Memory B cell (primary cell): Measurements from ENCODE around the gene RPS10.
"Not testable (repeated sequence)": the region's sequence is repeated elsewhere in the genome, so short reads cannot be mapped to it uniquely, and the experiment has no call there.

Experiments used
- ATAC-seq: fragments of 150-1000 bp; cut with Tn5 transposase; 2 replicates; pipeline ENCODE4 v1.10.0; 2021; ENCODE audit warnings: low read depth, mild to moderate bottlenecking, moderate library complexity
- DNase-seq, 2 donors: peaks; one replicate each; pipeline ENCODE4 v3.0.0; 2022; ENCODE audit warnings: low spot score in 2 of 2
- H3K27ac Mint-ChIP-seq: one replicate; pipeline ENCODE4 v1.8.0; 2022; ENCODE audit warnings: mild to moderate bottlenecking, moderate library complexity, mixed read lengths
- H3K27me3 Mint-ChIP-seq: one replicate; pipeline ENCODE4 v1.8.0; 2022; ENCODE audit warnings: mixed read lengths
- H3K36me3 Mint-ChIP-seq: one replicate; pipeline ENCODE4 v1.8.0; 2022; ENCODE audit warnings: mild to moderate bottlenecking, mixed read lengths
- H3K4me1 Mint-ChIP-seq: one replicate; pipeline ENCODE4 v1.8.0; 2022; ENCODE audit warnings: mixed read lengths
- H3K4me3 Mint-ChIP-seq: one replicate; pipeline ENCODE4 v1.8.0; 2022; ENCODE audit warnings: mild to moderate bottlenecking, moderate library complexity, mixed read lengths
- H3K9me3 Mint-ChIP-seq: one replicate; pipeline ENCODE4 v1.8.0; 2022; ENCODE audit warnings: mixed read lengths

The RPS10 gene

DNA sequence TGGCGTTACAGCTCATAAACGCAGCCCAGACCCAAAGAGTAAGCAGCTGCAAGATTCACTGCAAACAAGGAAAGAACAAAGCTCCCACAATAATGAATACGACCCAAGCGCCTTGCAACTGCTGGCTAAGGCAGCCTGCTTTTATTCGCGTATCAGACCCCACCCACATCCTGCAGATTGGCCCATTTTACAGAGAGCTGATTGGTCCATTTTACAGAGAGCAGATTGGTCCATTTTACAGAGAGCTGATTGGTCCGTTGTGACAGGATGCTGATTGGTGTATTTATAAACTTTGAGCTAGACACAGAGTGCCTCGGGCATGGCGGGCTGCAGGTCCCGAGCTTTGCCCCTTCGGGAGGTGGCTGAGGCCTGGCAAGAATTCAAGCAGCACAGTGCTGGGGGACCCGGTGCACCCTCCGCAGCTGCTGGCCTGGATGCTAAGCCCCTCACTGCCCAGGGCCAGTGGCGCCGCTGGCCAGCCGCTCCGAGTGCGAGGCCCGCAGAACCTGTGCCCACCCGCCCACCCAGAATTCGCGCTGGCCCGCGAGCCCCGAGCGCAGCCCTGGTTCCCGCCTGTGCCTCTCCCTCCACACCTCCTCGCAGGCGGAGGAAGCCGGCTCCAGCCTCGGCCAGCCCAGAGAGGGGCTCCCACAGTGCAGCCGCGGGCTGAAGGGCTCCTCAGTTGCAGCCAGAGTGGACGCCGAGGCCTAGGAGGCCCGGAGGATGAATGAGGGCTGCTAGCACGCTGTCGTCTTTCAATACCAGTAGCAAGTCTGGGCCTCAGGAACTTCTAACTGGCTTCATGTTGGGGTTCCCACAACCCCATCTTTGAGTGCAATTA, 11.2 kb upstream of the RPS10 start:
- H3K27me3 Mint-ChIP-seq = peaks cover 2% of the 10 kb centered on the region
- no peak overlapping the region for H3K27ac Mint-ChIP-seq
- H3K9me3 Mint-ChIP-seq = no peaks in the 10 kb centered on the region
- no peak overlapping the region for H3K4me3 Mint-ChIP-seq
- peaks cover 5% of the 10 kb centered on the region for H3K36me3 Mint-ChIP-seq
- peaks cover 3% of the 10 kb centered on the region for H3K4me1 Mint-ChIP-seq
- DNase-seq (no peak), ATAC-seq (no peak)

DNA sequence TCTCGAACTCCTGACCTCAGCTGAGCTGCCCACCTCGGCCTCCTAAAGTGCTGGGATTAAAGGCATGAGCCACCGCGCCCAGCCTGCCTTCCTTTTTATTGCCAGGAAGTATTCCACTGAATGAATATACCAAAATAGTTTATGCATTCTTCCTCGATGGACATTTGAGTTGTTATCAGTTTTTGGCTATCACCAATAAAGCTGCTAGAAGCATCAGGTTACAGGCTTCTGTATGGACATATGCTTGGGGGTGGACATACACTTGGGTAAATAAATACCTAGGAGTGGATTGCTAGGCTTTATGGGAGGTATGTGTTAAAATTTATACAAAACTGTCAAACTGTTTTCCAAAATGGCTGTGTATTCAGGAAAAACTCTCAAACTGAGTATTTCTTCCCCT, 10.0 kb upstream of the RPS10 start:
- H3K36me3 Mint-ChIP-seq = peaks cover 3% of the 10 kb centered on the region
- H3K9me3 Mint-ChIP-seq = peaks cover under 1% of the 10 kb centered on the region
- DNase-seq (no peak), ATAC-seq (no peak)
- H3K27ac Mint-ChIP-seq = no peak overlapping the region
- H3K4me1 Mint-ChIP-seq = peaks cover 2% of the 10 kb centered on the region
- H3K4me3 Mint-ChIP-seq = no peak overlapping the region
- peaks cover 2% of the 10 kb centered on the region for H3K27me3 Mint-ChIP-seq

DNA sequence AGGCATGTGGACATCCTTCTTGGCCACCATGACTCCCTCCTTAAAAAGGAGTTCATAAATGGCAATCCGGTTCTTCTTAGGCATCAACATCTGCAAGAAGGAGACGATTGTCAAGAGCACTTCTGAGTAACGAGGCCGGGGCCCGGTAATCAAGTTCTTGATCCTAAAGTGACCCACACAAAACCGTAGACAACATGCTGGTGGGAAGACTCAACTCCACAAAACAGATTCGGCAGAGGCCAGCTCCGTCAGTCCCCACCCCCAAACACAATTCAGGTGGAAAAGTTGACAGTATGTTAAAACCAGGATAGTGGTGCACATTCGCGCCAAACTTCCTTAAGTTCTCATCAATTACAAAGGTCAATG, 754 bp downstream of the RPS10 start:
- peak overlapping the region; percentile 97 for H3K4me3 Mint-ChIP-seq
- no peaks in the 10 kb centered on the region for H3K27me3 Mint-ChIP-seq
- DNase-seq (peak in 1 of 2 donors; percentile 9), ATAC-seq (no peak)
- H3K36me3 Mint-ChIP-seq = peaks cover 13% of the 10 kb centered on the region
- H3K9me3 Mint-ChIP-seq = no peaks in the 10 kb centered on the region
- H3K27ac Mint-ChIP-seq = peak overlapping the region; percentile 97
- peaks cover 12% of the 10 kb centered on the region for H3K4me1 Mint-ChIP-seq

DNA sequence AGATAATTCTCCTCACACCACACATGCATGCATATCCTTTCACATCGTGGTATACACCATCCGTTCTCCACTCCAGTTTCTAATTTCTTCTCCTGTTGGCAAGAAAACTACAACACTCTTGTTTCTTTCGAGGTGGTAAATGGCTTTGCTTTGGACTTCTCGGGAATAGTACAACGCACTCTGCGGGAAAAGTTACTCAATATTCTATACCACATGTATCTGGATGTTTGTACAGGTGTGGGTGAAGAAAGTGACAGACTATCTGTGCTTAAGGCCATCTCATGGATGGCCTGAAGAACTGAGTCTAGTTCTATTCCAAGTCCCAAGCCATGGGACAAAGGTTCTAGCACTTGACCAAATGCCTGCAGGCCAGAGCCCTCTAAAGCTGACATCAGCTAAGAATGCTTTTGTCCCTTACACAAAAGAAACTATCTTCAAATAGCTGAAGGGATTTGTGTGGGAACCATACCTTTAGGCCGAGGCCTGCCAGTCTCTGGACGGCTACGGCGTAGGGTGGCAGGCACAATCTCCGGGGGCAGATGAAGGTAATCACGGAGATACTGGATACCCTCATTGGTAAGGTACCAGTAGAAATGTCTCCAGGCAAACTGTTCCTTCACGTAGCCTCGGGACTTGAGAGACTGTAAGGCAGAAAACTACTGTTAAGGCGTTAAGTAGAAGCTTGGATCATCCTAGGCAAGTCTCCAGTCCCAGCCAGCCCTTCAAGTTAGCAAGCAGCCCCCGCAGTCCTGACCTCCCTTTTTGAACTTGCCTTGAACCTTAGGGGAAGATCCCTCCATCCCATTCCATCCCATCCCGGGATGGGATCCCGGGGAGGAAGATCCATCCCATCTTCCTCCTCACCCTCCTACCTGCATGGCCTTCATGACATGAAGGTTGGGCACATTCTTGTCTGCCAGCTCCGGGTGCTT, 1.4 kb downstream of the RPS10 start:
- Mint-ChIP-seq H3K4me3 (peak overlapping the region; percentile 97), H3K27ac (peak overlapping the region; percentile 97), H3K4me1 (peaks cover 12% of the 10 kb centered on the region), H3K27me3 (no peaks in the 10 kb centered on the region), H3K9me3 (no peaks in the 10 kb centered on the region), H3K36me3 (peaks cover 16% of the 10 kb centered on the region)
- DNase-seq (no peak), ATAC-seq (no peak)

DNA sequence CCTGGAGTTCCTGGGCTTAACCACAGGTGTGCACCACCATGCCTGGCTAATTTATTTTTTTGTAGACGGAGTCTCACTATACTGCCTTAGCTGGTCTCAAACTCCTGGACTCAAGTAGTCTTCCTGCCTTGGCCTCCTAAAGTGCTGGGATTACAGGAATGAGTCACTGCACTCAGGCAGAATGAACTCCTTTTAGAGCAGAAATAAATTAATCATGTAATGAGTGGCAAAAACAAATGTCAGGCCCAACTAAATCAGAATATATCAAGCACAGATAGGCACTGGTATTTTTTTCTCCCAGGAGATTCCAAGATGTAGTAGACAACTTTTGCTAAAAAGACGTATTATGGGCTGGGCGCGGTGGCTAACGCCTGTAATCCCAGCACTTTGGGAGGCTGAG, 2.6 kb downstream of the RPS10 start:
- ATAC-seq (no peak), DNase-seq (no peak)
- Mint-ChIP-seq H3K36me3 (peaks cover 21% of the 10 kb centered on the region), H3K4me3 (no peak overlapping the region), H3K27ac (no peak overlapping the region), H3K9me3 (no peaks in the 10 kb centered on the region), H3K27me3 (no peaks in the 10 kb centered on the region), H3K4me1 (peaks cover 16% of the 10 kb centered on the region)

DNA sequence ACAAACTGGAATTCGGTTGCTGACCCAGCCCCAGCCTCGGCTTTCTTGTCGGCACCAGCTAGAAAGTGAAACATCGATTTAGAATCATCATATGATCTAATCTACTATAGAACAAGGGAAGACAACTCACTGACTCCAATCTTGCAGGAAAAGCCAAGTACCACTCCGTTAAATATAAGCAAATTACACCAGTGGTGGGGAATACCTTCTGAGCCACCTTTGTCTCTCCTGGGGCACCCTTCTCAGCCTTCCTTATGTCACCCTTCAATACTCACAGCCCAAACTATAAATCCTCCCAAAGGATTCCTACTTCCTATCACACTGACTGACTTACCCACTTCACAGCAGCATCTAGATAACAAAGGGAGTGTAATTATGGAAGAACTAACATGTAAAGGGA, 7.5 kb downstream of the RPS10 start:
- no peak for DNase-seq
- Mint-ChIP-seq H3K36me3 (peaks cover 24% of the 10 kb centered on the region), H3K27me3 (no peaks in the 10 kb centered on the region), H3K27ac (peak overlapping the region; percentile 5), H3K4me1 (peaks cover 14% of the 10 kb centered on the region), H3K9me3 (no peaks in the 10 kb centered on the region), H3K4me3 (no peak overlapping the region)
- ATAC-seq = no peak

DNA sequence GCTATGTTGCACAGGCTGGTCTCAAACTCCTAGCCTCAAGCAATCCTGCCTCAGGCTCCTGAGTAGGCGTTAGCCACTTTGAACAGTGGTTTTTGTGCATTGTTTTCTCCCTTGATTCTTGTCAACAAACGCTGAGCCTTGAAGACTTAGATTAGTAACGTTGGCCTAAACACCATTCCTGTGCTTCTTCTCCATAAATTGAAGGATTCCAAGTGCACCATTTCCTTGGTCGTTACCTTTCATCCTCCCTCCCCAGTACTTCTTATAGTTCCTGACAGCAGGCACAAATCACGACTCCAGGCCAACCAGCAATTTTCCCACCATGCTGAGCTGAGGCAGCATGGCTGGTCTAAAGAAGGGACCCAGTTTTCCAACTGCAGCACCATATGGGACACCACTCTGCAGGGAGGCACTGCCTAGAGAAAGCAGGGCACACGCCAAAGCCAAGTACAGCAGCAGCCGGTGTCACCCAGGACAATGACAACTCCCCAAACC, 8.9 kb downstream of the RPS10 start:
- H3K27me3 Mint-ChIP-seq = no peaks in the 10 kb centered on the region
- peaks cover 12% of the 10 kb centered on the region for H3K4me1 Mint-ChIP-seq
- DNase-seq (no peak), ATAC-seq (no peak)
- no peak overlapping the region for H3K27ac Mint-ChIP-seq
- H3K4me3 Mint-ChIP-seq = no peak overlapping the region
- peaks cover 24% of the 10 kb centered on the region for H3K36me3 Mint-ChIP-seq
- no peaks in the 10 kb centered on the region for H3K9me3 Mint-ChIP-seq

DNA sequence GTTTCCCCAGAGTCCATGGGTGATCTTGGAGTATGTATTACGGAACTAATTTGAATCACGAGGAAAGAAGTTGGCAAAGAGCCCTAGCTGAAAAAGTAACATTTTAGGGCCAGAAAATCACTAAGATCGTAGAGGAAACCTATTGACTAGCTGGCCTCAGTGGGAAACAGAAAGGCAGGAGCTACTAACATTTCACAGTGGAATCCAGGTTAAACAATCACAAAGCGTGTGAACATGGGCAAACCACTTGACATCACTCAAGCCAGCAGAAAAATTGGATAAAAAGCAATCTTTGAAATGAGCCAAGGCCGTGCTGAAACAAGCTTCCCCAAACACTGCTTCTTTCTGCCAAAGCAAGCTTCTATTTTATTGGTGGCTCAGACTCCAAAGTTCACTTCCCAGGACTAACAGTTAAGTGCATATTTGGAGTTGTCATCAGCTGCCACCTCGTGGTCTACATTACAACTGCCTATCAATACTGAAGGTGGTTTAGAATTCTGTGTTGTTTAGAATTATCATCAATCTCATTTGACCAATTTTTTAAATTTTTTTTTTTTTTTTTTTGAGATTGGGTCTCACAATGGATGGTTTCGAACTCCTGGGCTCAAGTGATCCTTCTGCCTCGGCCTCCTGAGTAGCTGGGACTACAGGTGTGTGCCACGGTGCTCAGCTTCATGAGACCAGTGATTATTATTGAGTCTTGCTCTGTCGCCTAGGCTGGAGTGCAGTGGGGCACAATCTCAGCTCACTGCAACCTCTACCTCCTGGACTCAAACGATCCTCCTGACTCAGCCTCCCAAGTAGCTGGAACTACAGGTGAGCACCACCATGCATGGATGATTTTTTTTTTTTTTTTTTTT, 10.6 kb downstream of the RPS10 start:
- Mint-ChIP-seq H3K9me3 (no peaks in the 10 kb centered on the region), H3K36me3 (peaks cover 16% of the 10 kb centered on the region), H3K4me1 (peaks cover 12% of the 10 kb centered on the region), H3K27ac (peak overlapping the region; percentile 31), H3K27me3 (no peaks in the 10 kb centered on the region), H3K4me3 (no peak overlapping the region)
- ATAC-seq (peak; percentile 95), DNase-seq (peak; percentile 27 to 35)

DNA sequence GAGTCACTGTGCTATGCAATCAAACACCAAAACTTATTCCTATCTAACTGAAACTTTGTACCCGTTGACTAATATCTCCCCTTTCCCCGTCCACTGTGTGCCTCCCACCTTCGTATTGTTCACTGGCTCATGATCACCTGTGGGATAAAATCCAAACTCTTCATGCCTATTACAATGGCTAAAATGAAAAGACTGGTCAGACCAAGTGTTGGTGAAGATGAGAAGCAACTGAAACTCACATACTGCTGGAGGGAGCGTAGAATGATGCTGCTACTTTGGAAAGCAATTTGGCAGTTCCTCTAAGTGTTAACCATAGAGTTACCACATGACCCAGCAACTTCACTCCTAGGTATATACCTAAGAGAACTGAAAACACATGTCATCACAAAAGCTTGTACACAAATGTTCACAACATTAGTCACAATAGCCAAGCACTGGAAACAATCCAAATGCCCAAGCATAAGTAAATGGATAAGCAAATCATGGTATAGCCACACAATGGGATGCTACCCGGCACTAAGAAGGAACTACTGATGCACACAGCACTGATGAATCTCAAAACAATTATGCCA, 13.1 kb downstream of the RPS10 start:
- no peaks in the 10 kb centered on the region for H3K27me3 Mint-ChIP-seq
- peaks cover 7% of the 10 kb centered on the region for H3K4me1 Mint-ChIP-seq
- DNase-seq (no peak), ATAC-seq (no peak)
- no peak overlapping the region for H3K4me3 Mint-ChIP-seq
- no peak overlapping the region for H3K27ac Mint-ChIP-seq
- peaks cover 9% of the 10 kb centered on the region for H3K36me3 Mint-ChIP-seq
- H3K9me3 Mint-ChIP-seq = no peaks in the 10 kb centered on the region

DNA sequence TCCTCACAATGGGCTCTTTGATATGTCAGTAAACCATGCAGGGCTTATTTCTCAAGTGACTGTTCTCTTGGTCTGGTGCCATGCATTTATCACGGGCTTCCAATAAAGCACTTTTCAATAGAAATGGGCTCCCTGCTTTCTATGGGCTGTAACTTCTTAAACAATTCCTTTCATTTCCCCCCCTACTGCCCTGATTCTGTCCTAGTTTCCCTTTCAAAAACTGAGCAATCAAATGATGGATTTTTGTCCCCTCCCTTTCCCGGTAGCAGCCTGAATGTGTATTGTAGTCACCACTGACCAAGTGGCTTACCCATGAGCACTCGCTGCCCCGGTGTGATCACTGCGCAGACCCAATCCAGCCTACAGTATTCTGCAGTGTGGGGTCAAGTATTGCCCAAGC, 13.9 kb downstream of the RPS10 start:
- ATAC-seq (no peak), DNase-seq (no peak)
- Mint-ChIP-seq H3K4me1 (peaks cover 7% of the 10 kb centered on the region), H3K27ac (peak overlapping the region; percentile 21), H3K27me3 (no peaks in the 10 kb centered on the region), H3K4me3 (no peak overlapping the region), H3K9me3 (no peaks in the 10 kb centered on the region), H3K36me3 (peaks cover 6% of the 10 kb centered on the region)

DNA sequence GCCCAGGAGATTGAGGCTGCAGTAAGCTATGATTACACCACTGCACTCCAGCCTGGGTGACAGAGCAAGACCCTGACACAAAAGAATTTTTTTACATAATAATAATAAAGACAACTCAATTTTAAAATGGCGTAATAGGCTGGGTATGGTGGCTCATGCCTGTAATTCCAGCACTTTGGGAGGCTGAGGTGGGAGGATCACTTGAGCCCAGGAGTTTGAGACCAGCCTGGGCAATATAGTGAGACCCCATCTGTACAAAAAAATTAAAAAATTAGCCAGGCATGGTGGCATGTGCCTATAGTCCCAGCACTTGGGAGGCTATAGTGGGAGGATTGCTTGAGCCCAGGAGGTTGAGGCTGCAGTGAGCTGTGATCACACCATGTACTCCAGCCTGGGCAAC, 18.0 kb downstream of the RPS10 start:
- not testable (repeated sequence) for H3K27me3 Mint-ChIP-seq, H3K36me3 Mint-ChIP-seq, H3K4me3 Mint-ChIP-seq, ATAC-seq, H3K4me1 Mint-ChIP-seq, H3K9me3 Mint-ChIP-seq, DNase-seq, H3K27ac Mint-ChIP-seq

DNA sequence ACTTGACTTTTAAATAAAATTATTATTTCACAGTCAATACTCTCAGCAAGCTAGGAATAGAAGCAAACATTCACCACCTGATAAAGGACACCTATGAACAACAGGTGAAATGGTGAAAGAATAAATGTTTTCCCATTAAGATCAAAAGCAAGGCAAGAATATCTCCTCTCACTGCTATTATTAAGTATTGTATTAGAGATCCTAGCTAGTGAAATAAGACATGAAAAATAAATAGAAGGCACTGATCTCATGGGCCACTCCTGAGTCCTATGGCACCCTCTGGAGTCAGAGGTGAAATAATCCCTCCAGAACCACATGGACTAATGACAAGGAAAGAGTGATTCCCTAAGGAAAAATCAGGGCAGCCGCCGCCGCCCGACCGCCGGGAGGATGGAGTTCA, 29.4 kb downstream of the RPS10 start:
- Mint-ChIP-seq H3K27ac (no peak overlapping the region), H3K4me3 (no peak overlapping the region), H3K9me3 (no peaks in the 10 kb centered on the region), H3K4me1 (peaks cover 10% of the 10 kb centered on the region), H3K27me3 (no peaks in the 10 kb centered on the region), H3K36me3 (no peaks in the 10 kb centered on the region)
- ATAC-seq (no peak), DNase-seq (no peak)

DNA sequence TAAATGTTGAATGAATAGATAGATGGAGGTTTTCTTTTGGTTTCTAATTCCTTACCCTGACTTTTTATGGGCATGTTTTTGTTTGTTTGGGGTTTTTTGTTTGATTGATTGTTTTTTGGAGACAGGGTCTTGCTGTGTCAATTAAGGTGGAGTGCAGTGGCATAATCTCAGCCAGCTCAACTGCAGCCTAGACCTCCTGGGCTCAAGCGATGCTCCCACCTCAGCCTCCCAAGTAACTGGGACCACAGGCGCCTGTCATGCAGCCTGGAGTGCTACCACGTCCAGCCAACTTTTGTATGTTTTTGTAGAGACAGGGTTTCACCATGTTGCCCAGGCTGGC, 31.9 kb downstream of the RPS10 start:
- ATAC-seq = no peak
- Mint-ChIP-seq H3K4me1 (peaks cover 14% of the 10 kb centered on the region), H3K4me3 (peak overlapping the region; percentile 65), H3K36me3 (no peaks in the 10 kb centered on the region), H3K27ac (no peak overlapping the region), H3K9me3 (no peaks in the 10 kb centered on the region), H3K27me3 (no peaks in the 10 kb centered on the region)
- DNase-seq = no peak
